GM18867 (cell line): Measurements from ENCODE around the gene TMEM59.

Experiments used
- ATAC-seq: cut with Tn5 transposase; IDR thresholded peaks from one replicate; pipeline ENCODE4 v1.9.1; 2021; ENCODE audit warnings: mild to moderate bottlenecking, moderate library complexity; ENCODE audit not compliant: unreplicated experiment

Gene TMEM59

GRCh38 chr1:53986458-53986857 lies 66.5 kb downstream of the TMEM59 start:
- no peak for ATAC-seq

- no peak for ATAC-seq
Observed at GRCh38 chr1:53984726-53985125, 68.3 kb downstream of the TMEM59 start.

- no peak for ATAC-seq
Observed at GRCh38 chr1:53982763-53983104, 70.3 kb downstream of the TMEM59 start.

GRCh38 chr1:53982034-53982762 lies 70.8 kb downstream of the TMEM59 start:
- ATAC-seq = no peak

GRCh38 chr1:53981220-53981619 lies 71.8 kb downstream of the TMEM59 start:
- no peak for ATAC-seq

GRCh38 chr1:53979712-53980450 lies 73.1 kb downstream of the TMEM59 start:
- ATAC-seq = no peak
